Measurements from ENCODE around the gene HCFC1.
A peak's percentile ranks its signal among the peaks of the same experiment; 100 is the strongest.
"Not testable (repeated sequence)": the region's sequence is repeated elsewhere in the genome, so short reads cannot be mapped to it uniquely, and the experiment has no call there.

Gene HCFC1

GRCh38 chrX:154008521-154008920 is 36.9 kb upstream of the HCFC1 start:
- DNase-seq, result no peak

DNA sequence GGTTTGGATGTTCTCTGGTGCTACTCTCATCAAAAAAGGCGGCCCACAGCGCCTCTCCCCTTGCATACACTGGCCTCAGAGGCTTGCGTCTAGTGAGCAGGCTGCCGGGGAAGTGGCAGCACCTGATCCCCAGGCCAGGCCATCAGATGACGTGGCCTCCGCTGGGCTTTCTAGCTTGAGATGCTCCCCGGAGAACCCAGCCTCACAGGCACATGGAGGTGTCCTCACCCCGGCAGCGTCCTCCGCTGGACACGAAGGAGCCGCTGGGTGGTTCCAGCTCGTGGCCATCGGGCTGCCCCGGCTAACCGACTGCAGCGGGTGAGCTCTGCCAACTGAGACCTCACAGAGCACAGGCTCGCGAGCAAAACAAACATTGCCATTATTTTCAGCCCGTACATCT is 35.3 kb upstream of the HCFC1 start:
- DNase-seq, result no peak

- no peak for DNase-seq
Measured at GRCh38 chrX:154004315-154004714, 32.7 kb upstream of the HCFC1 start.

DNA sequence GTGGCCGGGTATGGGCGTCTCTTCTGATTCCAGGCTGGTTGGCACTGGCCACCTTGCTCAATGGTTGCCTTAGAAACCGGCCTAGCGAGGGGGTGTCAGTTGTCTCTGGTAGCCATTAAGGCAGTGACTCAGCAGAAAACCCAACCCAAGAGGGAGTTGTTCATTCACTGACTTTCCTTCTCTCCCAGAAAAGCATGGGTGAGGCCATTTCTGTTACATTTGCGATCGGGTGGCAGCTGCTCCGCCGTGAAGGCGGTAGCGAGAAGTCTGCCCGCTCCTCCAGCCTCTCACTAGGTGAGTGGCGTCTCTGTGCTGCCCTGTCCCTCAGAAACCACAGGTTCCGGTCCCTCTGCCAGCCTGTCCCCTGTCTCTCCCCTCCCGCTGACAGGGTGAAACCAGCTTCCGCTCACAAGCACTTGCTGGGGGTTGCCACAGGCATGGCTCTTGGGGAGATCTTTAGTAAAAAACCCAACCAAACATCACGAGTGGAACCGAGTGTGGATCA is 30.6 kb upstream of the HCFC1 start:
- DNase-seq, result peak; percentile 78 to 79

DNA sequence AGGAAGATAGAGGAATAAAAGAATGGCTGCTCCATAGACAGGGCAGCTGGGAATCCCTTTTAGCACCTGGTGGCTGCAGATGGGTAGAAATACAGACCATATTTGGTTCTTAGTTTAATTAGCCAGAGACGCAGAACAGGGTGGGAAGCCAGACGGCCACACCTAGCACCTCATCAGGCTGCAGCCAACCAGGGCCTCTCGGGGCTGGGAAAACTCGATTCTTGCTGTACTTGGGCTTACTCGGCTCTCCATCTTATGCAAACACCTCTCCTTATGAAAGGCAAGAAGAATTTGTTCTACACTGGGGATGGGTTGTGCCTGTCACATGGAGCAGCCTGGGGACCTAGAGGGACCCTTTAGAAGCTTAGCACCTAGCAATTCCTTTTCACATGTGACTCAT is 28.4 kb upstream of the HCFC1 start:
- DNase-seq, result no peak

DNA sequence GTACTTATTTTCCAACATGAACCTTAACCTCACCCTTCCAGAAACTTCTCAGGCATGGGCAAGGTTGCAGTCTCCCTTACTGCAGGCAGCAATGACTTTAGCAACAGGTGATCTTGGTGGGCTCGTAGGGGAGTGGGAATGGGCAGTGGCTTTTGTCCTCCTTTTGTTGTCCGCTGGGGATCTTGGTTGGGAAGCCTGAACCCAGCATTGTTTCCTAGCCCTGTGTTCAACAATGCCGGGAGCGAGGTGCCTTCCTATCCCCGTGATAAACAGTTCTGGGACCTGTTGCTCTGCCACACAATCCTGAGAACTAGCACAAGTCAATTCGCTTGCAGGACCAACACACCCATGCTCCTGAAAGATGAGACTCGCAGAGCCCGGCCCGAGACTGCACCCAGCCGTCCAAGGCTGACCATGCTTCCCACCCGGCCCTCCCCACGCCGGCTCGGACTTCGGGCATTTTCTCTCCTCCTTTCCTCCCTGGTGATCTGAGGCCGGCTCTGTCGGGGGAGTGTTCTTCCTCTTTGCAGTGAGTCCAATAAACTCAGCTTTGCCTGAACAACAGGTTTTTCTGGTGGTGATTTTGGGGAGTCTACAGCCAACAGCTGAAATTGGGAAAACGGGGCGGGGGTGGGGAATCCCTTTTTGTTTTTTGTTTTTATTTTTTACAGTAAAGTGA is 27.9 kb upstream of the HCFC1 start:
- no peak for DNase-seq

DNA sequence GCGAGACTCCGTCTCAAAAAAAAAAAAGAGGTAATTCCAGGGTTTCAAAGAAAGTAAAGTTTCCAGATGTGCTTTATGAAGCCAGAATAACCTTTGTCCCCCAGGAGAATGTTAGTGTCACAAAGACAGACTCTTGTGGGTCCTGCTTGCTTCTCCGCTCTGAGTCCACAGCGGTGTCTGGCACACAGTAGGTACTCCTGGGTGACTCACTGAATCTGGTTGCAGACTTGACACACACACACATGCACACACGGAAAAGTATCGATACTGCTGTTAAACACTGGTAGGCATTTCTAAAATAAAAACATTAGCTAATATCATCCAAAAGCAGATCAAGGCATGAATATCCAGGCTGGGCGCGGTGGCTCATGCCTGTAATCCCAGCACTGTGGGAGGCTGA is 23.9 kb upstream of the HCFC1 start:
- no peak for DNase-seq

DNA sequence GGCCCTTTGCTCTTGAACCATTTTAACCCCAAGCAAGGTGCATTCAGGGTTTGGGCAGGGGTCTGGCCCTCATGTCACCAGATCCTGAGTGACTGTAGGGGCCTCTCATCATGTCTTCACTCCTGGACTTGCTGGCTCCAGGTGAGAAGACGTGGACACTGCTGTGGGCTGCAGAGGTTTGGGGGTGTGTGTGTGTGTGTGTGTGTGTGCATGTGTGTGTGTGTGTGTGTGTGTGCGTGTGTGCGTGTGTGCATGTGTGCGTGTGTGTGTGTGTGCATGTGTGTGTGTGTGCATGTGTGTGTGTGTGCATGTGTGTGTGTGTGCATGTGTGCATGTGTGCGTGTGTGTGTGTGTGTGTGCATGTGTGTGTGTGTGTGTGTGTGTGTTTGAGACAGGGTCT is 22.8 kb upstream of the HCFC1 start:
- not testable (repeated sequence) for DNase-seq

GRCh38 chrX:153993978-153994377 is 22.4 kb upstream of the HCFC1 start:
- no peak for DNase-seq

DNA sequence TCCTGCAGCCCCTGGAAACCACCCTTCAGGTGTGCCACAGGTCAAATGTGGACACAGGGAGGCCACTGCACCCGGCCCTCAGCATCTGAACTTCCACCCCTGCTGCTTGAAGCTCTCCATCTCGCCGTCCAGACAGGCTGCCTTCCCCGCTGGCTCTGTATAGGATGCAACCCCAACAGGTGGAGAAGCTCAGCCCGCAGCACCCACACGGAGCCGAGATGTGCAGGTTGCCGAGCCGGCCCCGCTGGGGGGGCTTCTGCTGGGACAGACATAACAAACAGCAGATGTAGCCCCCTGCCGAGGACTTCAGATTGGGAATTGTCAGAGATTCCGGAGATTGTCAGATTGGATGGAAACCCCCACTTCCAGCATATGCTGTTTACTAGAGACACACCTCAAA is 21.5 kb upstream of the HCFC1 start:
- DNase-seq, result no peak

- peak; percentile 38 to 39 for DNase-seq
Measured at GRCh38 chrX:153992180-153992579, 20.6 kb upstream of the HCFC1 start.

GRCh38 chrX:153991013-153991580 is 19.5 kb upstream of the HCFC1 start:
- no peak for DNase-seq

- no peak for DNase-seq
Measured at GRCh38 chrX:153989973-153990655, 18.5 kb upstream of the HCFC1 start.

DNA sequence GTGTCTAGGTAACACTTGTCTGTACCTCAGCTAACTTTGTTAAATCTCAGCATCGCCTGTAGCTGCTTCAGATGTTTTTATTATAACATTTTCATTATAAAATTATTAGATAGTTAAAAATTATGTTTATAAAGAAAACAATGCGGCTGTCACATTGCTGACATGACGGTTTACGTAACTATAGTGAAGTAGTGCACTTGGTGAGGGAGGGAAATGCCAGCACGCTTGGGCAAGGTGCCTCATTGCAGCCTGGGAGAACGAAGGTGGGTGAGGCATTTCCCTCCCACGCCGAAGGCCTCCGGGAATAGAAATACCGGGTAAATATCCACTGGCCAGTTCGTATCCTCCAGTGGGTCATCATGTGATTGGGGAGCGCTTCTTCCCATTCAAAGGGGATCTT is 16.9 kb upstream of the HCFC1 start:
- no peak for DNase-seq

DNA sequence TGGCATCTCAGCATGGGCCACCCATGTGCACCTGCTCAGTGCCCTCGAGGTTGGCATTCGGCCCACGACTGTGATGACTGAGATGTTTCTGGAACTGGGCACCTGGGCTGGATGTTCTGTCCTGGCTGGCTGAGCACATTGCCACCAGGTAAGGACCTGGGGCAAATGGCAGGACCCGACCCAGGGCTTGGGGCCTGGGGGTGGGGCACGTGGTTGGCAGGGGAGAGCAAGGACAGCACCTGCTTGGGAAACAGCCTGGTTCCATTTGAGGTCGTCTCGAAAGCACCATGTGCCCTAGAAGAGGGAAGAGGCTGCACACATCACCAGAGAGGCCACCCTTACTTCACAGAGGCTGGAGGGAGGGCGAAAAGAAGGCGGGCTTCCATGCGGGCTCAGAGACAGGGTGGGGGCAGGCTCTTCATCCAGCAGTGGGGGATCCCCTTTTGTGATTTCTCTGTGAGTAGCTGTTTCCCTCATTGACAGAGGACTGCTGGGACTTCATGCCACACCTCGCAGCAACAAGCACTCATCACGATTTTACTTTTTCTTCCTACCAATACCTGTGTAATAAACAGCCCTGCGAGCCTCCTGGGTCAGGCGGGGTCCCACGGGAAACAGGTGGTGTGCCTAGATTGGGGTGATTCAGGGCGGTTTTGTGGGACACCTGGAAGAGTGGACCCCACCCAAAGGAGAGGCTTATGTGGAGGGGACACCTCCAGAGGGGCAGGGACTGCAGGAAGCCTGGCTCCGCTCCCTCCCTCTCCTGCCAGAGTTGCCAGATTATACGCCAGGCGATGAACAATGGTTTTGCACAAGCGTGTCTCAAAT is 12.9 kb upstream of the HCFC1 start:
- peak in 1 of 2 donors; percentile 50 for DNase-seq

DNA sequence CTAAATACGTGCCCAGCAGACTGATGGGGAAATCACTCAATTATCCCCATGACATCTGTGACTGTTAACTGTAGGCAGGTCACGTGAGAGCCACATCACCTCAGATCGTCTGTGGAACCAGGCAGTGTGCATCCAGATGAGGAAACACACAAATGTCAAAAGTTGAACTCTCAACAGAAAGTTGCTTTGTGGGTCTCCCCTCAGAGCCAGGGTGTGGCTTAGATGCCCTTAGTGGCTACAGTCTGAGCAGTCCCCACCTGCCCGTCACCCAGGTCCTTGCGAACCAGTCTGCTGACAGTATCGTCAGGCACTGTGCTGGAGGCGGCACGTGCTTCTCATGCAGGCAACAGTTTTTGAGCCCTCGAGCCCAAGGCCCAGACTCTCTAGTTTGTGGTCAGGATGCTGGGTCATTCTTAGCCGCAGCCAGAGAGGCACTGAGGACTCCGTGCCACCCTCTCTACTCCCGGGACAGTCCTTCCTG is 11.7 kb upstream of the HCFC1 start:
- DNase-seq, result peak; percentile 66 to 70

DNA sequence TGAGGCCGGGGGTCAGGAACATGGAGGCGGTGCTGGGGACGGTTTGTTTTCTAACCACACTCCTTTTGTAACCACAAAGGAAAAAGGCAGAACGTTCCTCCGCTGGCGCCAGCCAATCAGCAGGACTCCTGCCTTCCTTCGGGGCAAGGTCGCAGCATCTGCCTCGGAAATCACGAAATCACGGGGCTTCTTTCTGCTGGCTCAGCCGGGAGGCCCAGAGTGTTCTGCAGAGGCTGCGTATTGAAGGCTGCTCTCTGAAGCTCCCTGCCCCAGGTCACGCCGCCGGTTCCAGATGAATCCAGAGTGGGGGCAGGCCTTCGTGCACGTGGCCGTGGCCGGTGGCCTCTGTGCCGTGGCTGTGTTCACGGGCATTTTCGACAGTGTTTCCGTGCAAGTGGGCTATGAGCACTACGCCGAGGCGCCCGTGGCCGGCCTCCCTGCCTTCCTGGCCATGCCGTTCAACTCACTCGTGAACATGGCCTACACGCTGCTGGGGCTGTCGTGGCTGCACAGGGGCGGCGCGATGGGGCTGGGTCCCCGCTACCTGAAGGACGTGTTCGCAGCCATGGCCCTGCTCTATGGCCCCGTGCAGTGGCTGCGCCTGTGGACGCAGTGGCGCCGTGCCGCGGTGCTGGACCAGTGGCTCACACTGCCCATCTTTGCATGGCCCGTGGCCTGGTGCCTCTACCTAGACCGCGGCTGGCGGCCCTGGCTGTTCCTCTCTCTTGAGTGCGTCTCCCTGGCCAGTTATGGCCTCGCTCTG is 10.3 kb upstream of the HCFC1 start:
- DNase-seq, result peak; percentile 82 to 86

DNA sequence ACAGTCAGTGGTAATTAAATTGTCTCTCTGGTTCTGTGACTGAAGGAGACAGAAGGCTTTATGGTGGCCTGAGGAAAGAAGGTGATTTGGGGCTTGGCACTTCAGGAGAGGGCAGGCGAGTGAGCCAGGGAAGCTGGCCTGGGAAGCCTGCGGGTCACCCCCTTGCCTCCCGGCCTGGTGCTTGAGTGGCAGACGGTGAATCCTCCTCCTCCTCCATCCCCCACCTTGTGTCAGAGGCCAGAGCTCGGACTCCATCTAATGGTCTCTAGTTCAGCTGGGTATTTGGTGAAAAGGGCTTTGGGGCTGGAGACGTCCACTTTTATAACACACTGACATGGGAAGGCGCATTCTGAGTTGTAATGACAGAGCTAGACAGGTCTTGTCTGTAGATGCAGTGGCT is 9.6 kb upstream of the HCFC1 start:
- no peak for DNase-seq

- DNase-seq, result not testable (repeated sequence)
Measured at GRCh38 chrX:153980394-153980793, 8.8 kb upstream of the HCFC1 start.

- DNase-seq, result peak in 1 of 2 donors; percentile 40
Measured at GRCh38 chrX:153974726-153975286, 3.2 kb upstream of the HCFC1 start.

DNA sequence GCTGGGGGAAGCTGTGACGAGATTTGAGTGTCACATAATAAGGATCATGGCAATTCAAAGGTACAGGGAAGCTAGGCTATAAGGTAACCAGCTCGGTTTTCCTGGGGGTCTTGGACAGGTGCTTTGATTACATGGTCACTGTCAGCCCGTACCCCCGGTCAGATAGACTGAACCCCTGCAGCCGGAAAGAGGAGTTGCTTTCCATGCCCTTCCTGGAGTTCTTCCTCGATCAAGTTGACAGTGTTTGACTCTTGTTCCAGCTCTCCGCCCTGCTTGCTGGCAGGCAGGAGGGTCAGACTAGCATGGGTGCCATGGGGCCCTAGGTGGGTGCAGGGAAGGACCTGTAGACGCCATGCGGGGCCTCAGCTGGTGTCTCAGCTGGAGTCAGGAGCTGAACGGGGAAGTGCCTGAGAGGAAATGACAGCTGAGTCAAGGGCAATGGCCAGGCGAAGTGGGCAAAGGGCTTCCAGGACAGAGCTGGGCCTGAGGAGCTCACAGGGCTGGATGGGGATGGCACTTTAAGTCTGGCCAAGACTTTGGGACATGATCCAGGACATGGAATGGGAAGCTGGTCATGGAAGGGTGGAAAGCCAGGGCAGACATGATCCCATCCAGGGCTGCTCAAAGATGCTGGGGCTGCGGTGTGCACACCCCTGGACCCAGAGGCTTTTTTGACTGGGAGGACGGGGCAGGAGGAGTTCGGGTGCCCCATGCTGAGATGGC is 2.5 kb upstream of the HCFC1 start:
- DNase-seq, result peak; percentile 51 to 65

All from inflammatory macrophage (primary cell).